IMR-90 (cell line): ENCODE results near the gene DEF6.

Source experiments
- FOS ChIP-seq: fragments of 150-350 bp; IDR thresholded peaks from 2 replicates; pipeline ENCODE4 v1.6.1; 2016; ENCODE audit warnings: low read depth, low read length
- MXI1 ChIP-seq: IDR thresholded peaks from 2 replicates; pipeline ENCODE4 v1.6.1; 2012; ENCODE audit warnings: low read depth, mild to moderate bottlenecking, low read length, moderate library complexity, borderline replicate concordance
- POLR2A ChIP-seq: IDR thresholded peaks from 2 replicates; pipeline ENCODE4 v1.6.1; 2012; ENCODE audit warnings: mild to moderate bottlenecking, low read depth, low read length
- RAD21 ChIP-seq: IDR thresholded peaks from 2 replicates; pipeline ENCODE4 v1.6.1; 2012; ENCODE audit warnings: low read length, improper control_type of control experiment
- RFX5 ChIP-seq: IDR thresholded peaks from 2 replicates; pipeline ENCODE4 v1.8.0; 2012; ENCODE audit warnings: low read depth, mild to moderate bottlenecking, low read length, moderate library complexity
- TF ChIP-seq, protein P1 (sequence below): conservative IDR thresholded peaks from 2 replicates; pipeline ENCODE4 v1.5.1; 2012; ENCODE audit warnings: mild to moderate bottlenecking, low read depth, low read length, improper control_type of control experiment
- TF ChIP-seq, protein P2 (sequence below): fragments of 150-350 bp; IDR thresholded peaks from 2 replicates; pipeline ENCODE4 v1.6.1; 2016; ENCODE audit warnings: low read depth, mild to moderate bottlenecking, low read length, moderate library complexity, borderline replicate concordance

DNA sequence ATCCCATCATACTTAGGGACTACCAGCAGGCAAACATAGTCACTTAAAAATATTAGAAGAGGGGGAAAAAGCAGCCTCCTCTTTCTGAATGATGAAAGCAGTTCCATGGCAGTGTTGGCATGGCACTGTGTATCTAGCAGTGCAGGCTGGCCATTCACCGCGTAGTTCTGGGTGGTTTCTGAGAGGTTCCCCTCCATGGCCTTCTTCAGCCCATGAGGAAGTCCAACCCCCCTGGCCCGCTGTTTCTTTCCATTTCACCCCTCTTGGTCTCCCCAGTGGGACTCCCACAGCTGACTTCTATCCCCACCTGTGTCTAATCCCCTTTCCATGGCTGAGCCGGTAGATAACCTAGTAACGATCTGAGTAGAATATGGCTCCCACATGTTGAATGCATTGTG lies 61.7 kb downstream of the DEF6 start:
- TF ChIP-seq POLR2A (no peak), RFX5 (no peak), MXI1 (no peak), RAD21 (no peak), FOS (no peak)
- TF ChIP-seq, protein P1, sequence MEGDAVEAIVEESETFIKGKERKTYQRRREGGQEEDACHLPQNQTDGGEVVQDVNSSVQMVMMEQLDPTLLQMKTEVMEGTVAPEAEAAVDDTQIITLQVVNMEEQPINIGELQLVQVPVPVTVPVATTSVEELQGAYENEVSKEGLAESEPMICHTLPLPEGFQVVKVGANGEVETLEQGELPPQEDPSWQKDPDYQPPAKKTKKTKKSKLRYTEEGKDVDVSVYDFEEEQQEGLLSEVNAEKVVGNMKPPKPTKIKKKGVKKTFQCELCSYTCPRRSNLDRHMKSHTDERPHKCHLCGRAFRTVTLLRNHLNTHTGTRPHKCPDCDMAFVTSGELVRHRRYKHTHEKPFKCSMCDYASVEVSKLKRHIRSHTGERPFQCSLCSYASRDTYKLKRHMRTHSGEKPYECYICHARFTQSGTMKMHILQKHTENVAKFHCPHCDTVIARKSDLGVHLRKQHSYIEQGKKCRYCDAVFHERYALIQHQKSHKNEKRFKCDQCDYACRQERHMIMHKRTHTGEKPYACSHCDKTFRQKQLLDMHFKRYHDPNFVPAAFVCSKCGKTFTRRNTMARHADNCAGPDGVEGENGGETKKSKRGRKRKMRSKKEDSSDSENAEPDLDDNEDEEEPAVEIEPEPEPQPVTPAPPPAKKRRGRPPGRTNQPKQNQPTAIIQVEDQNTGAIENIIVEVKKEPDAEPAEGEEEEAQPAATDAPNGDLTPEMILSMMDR, result no peak
- TF ChIP-seq, protein P2, sequence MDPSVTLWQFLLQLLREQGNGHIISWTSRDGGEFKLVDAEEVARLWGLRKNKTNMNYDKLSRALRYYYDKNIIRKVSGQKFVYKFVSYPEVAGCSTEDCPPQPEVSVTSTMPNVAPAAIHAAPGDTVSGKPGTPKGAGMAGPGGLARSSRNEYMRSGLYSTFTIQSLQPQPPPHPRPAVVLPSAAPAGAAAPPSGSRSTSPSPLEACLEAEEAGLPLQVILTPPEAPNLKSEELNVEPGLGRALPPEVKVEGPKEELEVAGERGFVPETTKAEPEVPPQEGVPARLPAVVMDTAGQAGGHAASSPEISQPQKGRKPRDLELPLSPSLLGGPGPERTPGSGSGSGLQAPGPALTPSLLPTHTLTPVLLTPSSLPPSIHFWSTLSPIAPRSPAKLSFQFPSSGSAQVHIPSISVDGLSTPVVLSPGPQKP, result no peak
